ENCODE measurements around the gene TRO.

GRCh38 chrX:54922547-54922946 lies 1.9 kb downstream of the TRO start:
- TF ChIP-seq, protein P1, sequence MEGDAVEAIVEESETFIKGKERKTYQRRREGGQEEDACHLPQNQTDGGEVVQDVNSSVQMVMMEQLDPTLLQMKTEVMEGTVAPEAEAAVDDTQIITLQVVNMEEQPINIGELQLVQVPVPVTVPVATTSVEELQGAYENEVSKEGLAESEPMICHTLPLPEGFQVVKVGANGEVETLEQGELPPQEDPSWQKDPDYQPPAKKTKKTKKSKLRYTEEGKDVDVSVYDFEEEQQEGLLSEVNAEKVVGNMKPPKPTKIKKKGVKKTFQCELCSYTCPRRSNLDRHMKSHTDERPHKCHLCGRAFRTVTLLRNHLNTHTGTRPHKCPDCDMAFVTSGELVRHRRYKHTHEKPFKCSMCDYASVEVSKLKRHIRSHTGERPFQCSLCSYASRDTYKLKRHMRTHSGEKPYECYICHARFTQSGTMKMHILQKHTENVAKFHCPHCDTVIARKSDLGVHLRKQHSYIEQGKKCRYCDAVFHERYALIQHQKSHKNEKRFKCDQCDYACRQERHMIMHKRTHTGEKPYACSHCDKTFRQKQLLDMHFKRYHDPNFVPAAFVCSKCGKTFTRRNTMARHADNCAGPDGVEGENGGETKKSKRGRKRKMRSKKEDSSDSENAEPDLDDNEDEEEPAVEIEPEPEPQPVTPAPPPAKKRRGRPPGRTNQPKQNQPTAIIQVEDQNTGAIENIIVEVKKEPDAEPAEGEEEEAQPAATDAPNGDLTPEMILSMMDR (IDR thresholded peaks at IDR 0.05; ENCODE audit: insufficient read depth, low read depth, low read length), result no peak
- TF ChIP-seq EZH2 (IDR thresholded peaks at IDR 0.05; ENCODE audit: insufficient read depth, low read length), result no peak
